ENCODE data around the gene OR3A3. TPM values are rescaled to one million over a fixed set of nuclear protein-coding genes. Genes with fewer than 3 reads are reported as not detected.
"Not testable (repeated sequence)": the region's sequence is repeated elsewhere in the genome, so short reads cannot be mapped to it uniquely, and the experiment has no call there.

The OR3A3 gene
- total RNA-seq, 2 donors from 2014 or later = not detected

GRCh38 chr17:3398310-3398709 lies 12.9 kb upstream of the OR3A3 start, which contains the start of gene OR1E1:
TSS of gene OR1E1 (minus strand) at chr17:3398410. CDS start at chr17:3398410, 0 bp downstream.
- Mint-ChIP-seq H3K4me3 (no peak within 1 kb of the TSS), H3K27me3 (ENCODE audit: insufficient read depth) (no peaks in the 10 kb centered on the region), H3K4me1 (no peaks in the 10 kb centered on the region), H3K9me3 (peaks cover 62% of the 10 kb centered on the region), H3K27ac (no peak within 1 kb of the TSS), H3K36me3 (ENCODE audit: low read depth) (no peaks in the 10 kb centered on the region)
- H3K4me1 ChIP-seq (ENCODE audit: control insufficient read depth, insufficient read depth, low read length) = no peaks in the 10 kb centered on the region
- WGBS, 2 experiments (ENCODE audit: insufficient coverage in 1 of 2, insufficient read length in 1 of 2) = 40 to 63% methylated on average over 1 of the region's 1 CpG
- no peak for DNase-seq
- no peak within 1 kb of the TSS for H3K9ac ChIP-seq (ENCODE audit: extremely low read depth, low read length, poor library complexity, severe bottlenecking)
- TF ChIP-seq CTCF (conservative IDR thresholded peaks at IDR 0.05) = no peak
- H3K27me3 ChIP-seq (ENCODE audit: control insufficient read depth, insufficient read depth, low read length, poor library complexity, severe bottlenecking) = no peaks in the 10 kb centered on the region
- no peak within 1 kb of the TSS for H3K4me3 ChIP-seq (ENCODE audit: low read length)
- H3K36me3 ChIP-seq (ENCODE audit: control insufficient read depth, insufficient read depth, low read length) = no peaks in the 10 kb centered on the region
- peaks cover 15% of the 10 kb centered on the region for H3K9me3 ChIP-seq (ENCODE audit: control insufficient read depth, low read length)
- H3K27ac ChIP-seq (ENCODE audit: low read depth, low read length) = no peak within 1 kb of the TSS

GRCh38 chr17:3400055-3400454 lies 11.1 kb upstream of the OR3A3 start:
- 71 to 77% methylated on average over 6 of the region's 6 CpGs for WGBS, 2 experiments (ENCODE audit: insufficient coverage in 1 of 2, insufficient read length in 1 of 2)
- Mint-ChIP-seq H3K4me1 (no peaks in the 10 kb centered on the region), H3K27ac (no peak overlapping the region), H3K4me3 (no peak overlapping the region), H3K9me3 (peaks cover 67% of the 10 kb centered on the region), H3K27me3 (ENCODE audit: insufficient read depth) (no peaks in the 10 kb centered on the region), H3K36me3 (ENCODE audit: low read depth) (no peaks in the 10 kb centered on the region)
- Histone ChIP-seq H3K9ac (ENCODE audit: extremely low read depth, low read length, poor library complexity, severe bottlenecking) (no peak overlapping the region), H3K4me1 (ENCODE audit: control insufficient read depth, insufficient read depth, low read length) (no peaks in the 10 kb centered on the region), H3K36me3 (ENCODE audit: control insufficient read depth, insufficient read depth, low read length) (no peaks in the 10 kb centered on the region), H3K9me3 (ENCODE audit: control insufficient read depth, low read length) (peaks cover 9% of the 10 kb centered on the region), H3K4me3 (ENCODE audit: low read length) (no peak overlapping the region), H3K27ac (ENCODE audit: low read depth, low read length) (no peak overlapping the region), H3K27me3 (ENCODE audit: control insufficient read depth, insufficient read depth, low read length, poor library complexity, severe bottlenecking) (no peaks in the 10 kb centered on the region)
- no peak for DNase-seq
- TF ChIP-seq CTCF (conservative IDR thresholded peaks at IDR 0.05) = no peak

- Histone ChIP-seq H3K9me3 (ENCODE audit: control insufficient read depth, low read length) (peaks cover 16% of the 10 kb centered on the region), H3K27me3 (ENCODE audit: control insufficient read depth, insufficient read depth, low read length, poor library complexity, severe bottlenecking) (no peaks in the 10 kb centered on the region), H3K27ac (ENCODE audit: low read depth, low read length) (no peak overlapping the region), H3K4me3 (ENCODE audit: low read length) (no peak overlapping the region), H3K4me1 (ENCODE audit: control insufficient read depth, insufficient read depth, low read length) (no peaks in the 10 kb centered on the region), H3K36me3 (ENCODE audit: control insufficient read depth, insufficient read depth, low read length) (no peaks in the 10 kb centered on the region), H3K9ac (ENCODE audit: extremely low read depth, low read length, poor library complexity, severe bottlenecking) (no peak overlapping the region)
- WGBS, 2 experiments (ENCODE audit: insufficient coverage in 1 of 2, insufficient read length in 1 of 2) = 63 to 65% methylated on average over 2 of the region's 2 CpGs
- Mint-ChIP-seq H3K4me1 (no peaks in the 10 kb centered on the region), H3K9me3 (peaks cover 72% of the 10 kb centered on the region), H3K27ac (no peak overlapping the region), H3K4me3 (no peak overlapping the region), H3K36me3 (ENCODE audit: low read depth) (no peaks in the 10 kb centered on the region), H3K27me3 (ENCODE audit: insufficient read depth) (no peaks in the 10 kb centered on the region)
- TF ChIP-seq CTCF (conservative IDR thresholded peaks at IDR 0.05) = no peak
- no peak for DNase-seq
These were observed 9.4 kb upstream of the OR3A3 start for GRCh38 chr17:3401786-3402185.

GRCh38 chr17:3403856-3404255 lies 7.3 kb upstream of the OR3A3 start:
- not testable (repeated sequence) for H3K27me3 ChIP-seq (ENCODE audit: control insufficient read depth, insufficient read depth, low read length, poor library complexity, severe bottlenecking); H3K9ac ChIP-seq (ENCODE audit: extremely low read depth, low read length, poor library complexity, severe bottlenecking); H3K4me1 Mint-ChIP-seq; H3K27me3 Mint-ChIP-seq (ENCODE audit: insufficient read depth); H3K4me1 ChIP-seq (ENCODE audit: control insufficient read depth, insufficient read depth, low read length); H3K27ac Mint-ChIP-seq; H3K27ac ChIP-seq (ENCODE audit: low read depth, low read length); H3K4me3 Mint-ChIP-seq; H3K36me3 ChIP-seq (ENCODE audit: control insufficient read depth, insufficient read depth, low read length); DNase-seq; H3K4me3 ChIP-seq (ENCODE audit: low read length); H3K36me3 Mint-ChIP-seq (ENCODE audit: low read depth)
- peaks cover 27% of the 10 kb centered on the region for H3K9me3 ChIP-seq (ENCODE audit: control insufficient read depth, low read length)
- 40 to 100% methylated on average over 1 of the region's 1 CpG for WGBS, 2 experiments (ENCODE audit: insufficient coverage in 1 of 2, insufficient read length in 1 of 2)
- peaks cover 83% of the 10 kb centered on the region for H3K9me3 Mint-ChIP-seq

GRCh38 chr17:3412216-3412615 lies 1.0 kb downstream of the OR3A3 start:
- not testable (repeated sequence) for H3K4me1 ChIP-seq (ENCODE audit: control insufficient read depth, insufficient read depth, low read length); H3K4me3 ChIP-seq (ENCODE audit: low read length); H3K36me3 ChIP-seq (ENCODE audit: control insufficient read depth, insufficient read depth, low read length); H3K9ac ChIP-seq (ENCODE audit: extremely low read depth, low read length, poor library complexity, severe bottlenecking); H3K27me3 ChIP-seq (ENCODE audit: control insufficient read depth, insufficient read depth, low read length, poor library complexity, severe bottlenecking); H3K4me3 Mint-ChIP-seq; H3K36me3 Mint-ChIP-seq (ENCODE audit: low read depth); H3K27me3 Mint-ChIP-seq (ENCODE audit: insufficient read depth); H3K4me1 Mint-ChIP-seq; H3K27ac ChIP-seq (ENCODE audit: low read depth, low read length); DNase-seq; H3K27ac Mint-ChIP-seq
- peaks cover 15% of the 10 kb centered on the region for H3K9me3 ChIP-seq (ENCODE audit: control insufficient read depth, low read length)
- peaks cover 64% of the 10 kb centered on the region for H3K9me3 Mint-ChIP-seq
- 88% methylated on average over 3 of the region's 16 CpGs; no CpG with 5 or more reads in 1 of the 2 experiments for WGBS, 2 experiments (ENCODE audit: insufficient coverage in 1 of 2, insufficient read length in 1 of 2)
